Liver (tissue), 9 donors: Measurements from ENCODE around the gene EHBP1. TPM values are rescaled to one million over a fixed set of nuclear protein-coding genes. Genes with fewer than 3 reads are reported as not detected.

ENCODE experiments used
- DNase-seq: peaks from one replicate; pipeline ENCODE4 v3.0.0-alpha.2; 2017; ENCODE audit warnings: low spot score
- H3K27ac ChIP-seq, 2 donors: one replicate each; pipeline ENCODE4 v1.7.0; 2013; ENCODE audit warnings: inconsistent platforms in 2 of 2, low read length in 2 of 2, control low read depth in 1 of 2, low read depth in 1 of 2, mild to moderate bottlenecking in 1 of 2
- H3K27me3 ChIP-seq, 4 donors: one replicate each; pipeline versions ENCODE4 v1.6.1 to v1.7.0; 2013; ENCODE audit warnings: low read length in 3 of 4, inconsistent platforms in 1 of 4, mild to moderate bottlenecking in 1 of 4, moderate library complexity in 1 of 4; ENCODE audit not compliant: control insufficient read depth in 4 of 4, insufficient read depth in 4 of 4
- H3K36me3 ChIP-seq, 4 donors: one replicate each; pipeline versions ENCODE4 v1.6.1 to v1.7.0; 2013; ENCODE audit warnings: low read length in 3 of 4, mild to moderate bottlenecking in 3 of 4, low read depth in 1 of 4, moderate library complexity in 1 of 4; ENCODE audit not compliant: control insufficient read depth in 4 of 4, insufficient read depth in 3 of 4
- H3K4me1 ChIP-seq, 4 donors: one replicate each; pipeline versions ENCODE4 v1.6.1 to v1.7.0; 2013; ENCODE audit warnings: low read length in 3 of 4, mild to moderate bottlenecking in 3 of 4, moderate library complexity in 1 of 4; ENCODE audit not compliant: control insufficient read depth in 4 of 4, insufficient read depth in 4 of 4
- H3K4me3 ChIP-seq, 3 donors: one replicate each; pipeline versions ENCODE4 v1.6.1 to v1.7.0; 2013; ENCODE audit warnings: low read length in 3 of 3, control low read depth in 1 of 3, low read depth in 1 of 3, mild to moderate bottlenecking in 1 of 3
- H3K9ac ChIP-seq, 2 donors: one replicate each; pipeline ENCODE4 v1.7.0; 2013; ENCODE audit warnings: low read length in 2 of 2, mild to moderate bottlenecking in 2 of 2, moderate library complexity in 2 of 2, control low read depth in 1 of 2, low read depth in 1 of 2
- H3K9me3 ChIP-seq, 4 donors: one replicate each; pipeline versions ENCODE4 v1.6.1 to v1.7.0; 2013; ENCODE audit warnings: low read length in 3 of 4; ENCODE audit not compliant: control insufficient read depth in 4 of 4
- ATF3 ChIP-seq: IDR thresholded peaks from 2 replicates; pipeline ENCODE4 v1.6.1; 2016; ENCODE audit warnings: antibody characterized with exemption
- CTCF ChIP-seq: fragments of 150-350 bp; IDR thresholded peaks from 2 replicates; pipeline ENCODE4 v1.5.1; 2017; ENCODE audit warnings: improper control_type of control experiment, low read depth, low read length; ENCODE audit not compliant: missing input control
- EGR1 ChIP-seq, 2 donors: IDR thresholded peaks; 2 replicates each; pipeline ENCODE4 v1.6.1; 2016 to 2018; ENCODE audit warnings: antibody characterized with exemption in 2 of 2, low read depth in 2 of 2
- FOXA1 ChIP-seq: IDR thresholded peaks from 2 replicates; pipeline ENCODE4 v1.6.1; 2016; ENCODE audit warnings: antibody characterized with exemption
- GABPA ChIP-seq, 2 donors: IDR thresholded peaks in 1 of 2; conservative IDR thresholded peaks in 1 of 2; 2 replicates each; pipeline ENCODE4 v1.6.1; 2016; ENCODE audit warnings: antibody characterized with exemption in 2 of 2, mild to moderate bottlenecking in 1 of 2, moderate library complexity in 1 of 2
- HNF4A ChIP-seq, 2 donors: conservative IDR thresholded peaks; 2 replicates each; pipeline ENCODE4 v1.6.1; 2016; ENCODE audit warnings: antibody characterized with exemption in 2 of 2, mild to moderate bottlenecking in 2 of 2
- HNF4G ChIP-seq: IDR thresholded peaks from 2 replicates; pipeline ENCODE4 v1.6.1; 2016; ENCODE audit warnings: antibody characterized with exemption
- JUND ChIP-seq, 2 donors: IDR thresholded peaks; 2 replicates each; pipeline ENCODE4 v1.6.1; 2016; ENCODE audit warnings: antibody characterized with exemption in 2 of 2
- NR2F2 ChIP-seq: IDR thresholded peaks from 2 replicates; pipeline ENCODE4 v1.6.1; 2016; ENCODE audit warnings: antibody characterized with exemption
- RAD21 ChIP-seq, 2 donors: IDR thresholded peaks; 2 replicates each; pipeline ENCODE4 v1.6.1; 2016; ENCODE audit warnings: antibody characterized with exemption in 2 of 2, mild to moderate bottlenecking in 2 of 2
- REST ChIP-seq: IDR thresholded peaks from 2 replicates; pipeline ENCODE4 v1.6.1; 2016; ENCODE audit warnings: antibody characterized with exemption, mild to moderate bottlenecking
- RXRA ChIP-seq, 2 donors: IDR thresholded peaks; 2 replicates each; pipeline ENCODE4 v1.6.1; 2017 to 2018; ENCODE audit warnings: antibody characterized with exemption in 2 of 2, mild to moderate bottlenecking in 1 of 2
- SP1 ChIP-seq: IDR thresholded peaks from 2 replicates; pipeline ENCODE4 v1.6.1; 2018; ENCODE audit warnings: antibody characterized with exemption, mild to moderate bottlenecking
- TAF1 ChIP-seq: conservative IDR thresholded peaks from 2 replicates; pipeline ENCODE4 v1.6.1; 2016; ENCODE audit warnings: antibody characterized with exemption, mild to moderate bottlenecking
- ZBTB33 ChIP-seq: IDR thresholded peaks from 2 replicates; pipeline ENCODE4 v1.6.1; 2016; ENCODE audit warnings: antibody characterized with exemption
- WGBS: extraction: QIAGEN DNeasy Blood & Tissue Kit; methylation state at CpG from one replicate; pipeline ENCODE4 v1.1.7; 2013; 5-methylcytosine and 5-hydroxymethylcytosine counted together
- polyA plus RNA-seq, 2 donors: library from polyadenylated mRNA; stranded (reverse) in 1 of 2; unstranded in 1 of 2; fragments of 200-250 nt in 1 of 2; fragments of >200 nt in 1 of 2; fragmentation: Nextera tagmentation in 1 of 2; extraction: Ambion mirVana in 1 of 2; gene quantifications; one replicate each; pipeline versions ENCODE4 v1.2.1 to v1.2.3, GENCODE V29; 2013 to 2015
- total RNA-seq, 2 donors: library from RNA; depleted of rRNA; stranded (reverse); fragments of >200 nt; gene quantifications; one replicate each; pipeline ENCODE4 v1.2.3, GENCODE V29; 2014
- donor health status: healthy.
- donor health status: healthy.
- donor health status: healthy.
- donor health status: healthy.
- donor health status: healthy.

EHBP1 gene
- total and polyA plus RNA-seq, 4 donors = 16.6 to 85.8 (median 24.4) TPM

DNA sequence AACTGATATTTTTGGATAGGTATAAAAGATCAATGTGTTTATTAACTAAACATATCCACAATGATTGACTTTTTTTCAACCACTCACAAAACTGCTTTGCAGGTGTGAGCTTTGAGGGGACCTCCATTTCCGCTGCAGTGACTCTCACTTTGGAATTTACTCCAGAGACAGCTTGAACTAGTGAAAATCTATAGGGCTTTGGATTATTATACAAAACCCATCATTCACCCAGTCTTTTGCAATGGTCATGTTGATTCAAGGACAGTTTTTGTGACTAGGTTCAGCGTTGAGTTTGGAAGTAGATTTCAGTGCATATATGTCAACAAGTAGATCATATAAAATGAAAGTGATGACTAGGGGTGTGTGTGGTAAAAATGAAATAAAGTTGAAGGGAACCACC is 87.7 kb downstream of the EHBP1 start (continued):
- no peak for TF ChIP-seq ZBTB33
- TF ChIP-seq SP1 = no peak
- TF ChIP-seq FOXA1 = no peak
- TF ChIP-seq ATF3 = no peak

GRCh38 chr2:62794791-62795190 is 89.3 kb downstream of the EHBP1 start:
- no peak overlapping the region for H3K27ac ChIP-seq
- DNase-seq = no peak

GRCh38 chr2:62795341-62795740 is 89.8 kb downstream of the EHBP1 start:
- H3K4me1 ChIP-seq = peaks cover 5 to 32% (median 15%) of the 10 kb centered on the region in 4 donors
- H3K27me3 ChIP-seq = no peaks in the 10 kb centered on the region
- H3K36me3 ChIP-seq = no peaks in the 10 kb centered on the region
- no peaks in the 10 kb centered on the region for H3K9me3 ChIP-seq
- H3K27ac ChIP-seq = no peak overlapping the region
- no peak for TF ChIP-seq HNF4A (conservative IDR thresholded peaks at IDR 0.05)
- TF ChIP-seq RAD21 (IDR thresholded peaks at IDR 0.05) = no peak
- H3K9ac ChIP-seq = no peak overlapping the region
- DNase-seq = no peak
- H3K4me3 ChIP-seq = no peak overlapping the region

More at GRCh38 chr2:62794791-62795190, 89.3 kb downstream of the EHBP1 start:
- no peak for TF ChIP-seq REST
- no peak for TF ChIP-seq HNF4A (conservative IDR thresholded peaks at IDR 0.05)
- no peak for TF ChIP-seq SP1
- TF ChIP-seq TAF1 = no peak
- no peak overlapping the region for H3K4me3 ChIP-seq
- no peaks in the 10 kb centered on the region for H3K27me3 ChIP-seq
- peaks cover 5 to 38% (median 20%) of the 10 kb centered on the region in 4 donors for H3K4me1 ChIP-seq
- peak overlapping the region in 1 of 2 donors; percentile 3 for H3K9ac ChIP-seq
- no peaks in the 10 kb centered on the region for H3K9me3 ChIP-seq
- 17% methylated on average over 2 of the region's 2 CpGs for WGBS
- no peaks in the 10 kb centered on the region for H3K36me3 ChIP-seq

DNA sequence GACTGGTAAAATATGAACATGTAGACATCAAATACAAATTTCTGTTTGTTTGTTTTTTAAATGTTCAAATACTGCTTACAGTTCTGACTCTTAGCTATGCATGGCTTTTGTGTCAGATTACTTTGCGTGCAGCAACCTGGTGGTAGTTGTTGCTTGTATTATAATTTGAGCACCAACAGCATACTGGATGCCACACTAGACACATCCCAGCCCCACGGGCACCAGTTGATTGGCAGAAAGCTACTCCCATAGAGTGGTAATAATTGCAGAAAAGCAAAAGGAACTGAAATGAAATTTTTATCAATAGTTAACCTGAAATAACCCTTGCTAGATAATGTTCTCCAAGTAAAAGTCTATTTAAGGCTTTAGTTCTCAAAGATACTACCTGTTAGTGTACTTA is 91.6 kb downstream of the EHBP1 start:
- Histone ChIP-seq H3K36me3 (peaks cover 0 to 2% (median 0%) of the 10 kb centered on the region in 4 donors), H3K9ac (no peak overlapping the region), H3K4me1 (peaks cover 5 to 25% (median 14%) of the 10 kb centered on the region in 4 donors), H3K27me3 (no peaks in the 10 kb centered on the region), H3K9me3 (no peaks in the 10 kb centered on the region), H3K27ac (no peak overlapping the region), H3K4me3 (no peak overlapping the region)
- 90% methylated on average over 2 of the region's 2 CpGs for WGBS
- no peak for DNase-seq
- TF ChIP-seq GABPA (IDR thresholded peaks at IDR 0.05 in 1 of 2, conservative IDR thresholded peaks at IDR 0.05 in 1 of 2) = no peak
- TF ChIP-seq NR2F2 = no peak
- TF ChIP-seq RXRA (IDR thresholded peaks at IDR 0.05) = no peak
- TF ChIP-seq HNF4A (conservative IDR thresholded peaks at IDR 0.05) = no peak
- no peak for TF ChIP-seq SP1
- no peak for TF ChIP-seq REST
- TF ChIP-seq CTCF = no peak
- TF ChIP-seq JUND (IDR thresholded peaks at IDR 0.05) = no peak
- no peak for TF ChIP-seq RAD21 (IDR thresholded peaks at IDR 0.05)
- no peak for TF ChIP-seq FOXA1
- no peak for TF ChIP-seq TAF1
- no peak for TF ChIP-seq EGR1 (IDR thresholded peaks at IDR 0.05; ENCODE audit: low read depth in 2 of 2)
- TF ChIP-seq HNF4G = no peak
